ELR (cell line): ENCODE results near the gene CRYM.
"Not testable (repeated sequence)": the region's sequence is repeated elsewhere in the genome, so short reads cannot be mapped to it uniquely, and the experiment has no call there.

Experiments
- DNase-seq: peaks from one replicate; pipeline ENCODE4 v3.0.0-alpha.2; 2015; ENCODE audit warnings: low read depth

The CRYM gene

GRCh38 chr16:21279501-21279900 is 1.4 kb upstream of the CRYM start:
- DNase-seq: no peak

GRCh38 chr16:21277045-21277926 is 804 bp downstream of the CRYM start:
- DNase-seq: no peak

- DNase-seq: no peak
Measured at GRCh38 chr16:21276090-21276489, 2.0 kb downstream of the CRYM start.

- no peak for DNase-seq
Measured at GRCh38 chr16:21275529-21275928, 2.6 kb downstream of the CRYM start.

DNA sequence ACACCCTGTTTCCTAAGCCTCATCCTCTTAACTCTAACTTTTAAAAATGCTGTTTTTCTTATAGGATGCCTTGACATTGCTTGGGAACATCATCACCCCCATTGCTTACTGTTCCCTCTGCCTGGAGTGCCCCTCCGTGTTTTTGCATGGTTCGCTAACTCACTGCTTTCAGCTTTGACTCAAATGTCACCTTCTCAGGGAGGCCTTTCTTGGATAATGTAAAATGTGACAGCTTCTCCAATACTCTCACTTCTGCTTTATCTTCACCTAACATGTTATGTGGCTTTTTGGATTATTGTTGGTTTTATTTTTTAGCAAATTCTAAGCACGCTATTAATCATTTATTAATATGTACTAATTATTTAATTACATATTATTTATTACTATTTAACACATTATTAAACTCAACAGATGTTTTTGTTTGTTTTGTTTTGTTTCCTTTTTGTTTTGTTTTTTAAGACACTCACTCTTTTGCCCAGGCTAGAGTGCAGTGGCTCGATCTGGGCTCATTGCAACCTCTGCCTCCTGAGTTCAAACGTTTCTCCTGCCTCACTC is 3.8 kb downstream of the CRYM start:
- no peak for DNase-seq

GRCh38 chr16:21272763-21273162 is 5.3 kb downstream of the CRYM start:
- DNase-seq: not testable (repeated sequence)

DNA sequence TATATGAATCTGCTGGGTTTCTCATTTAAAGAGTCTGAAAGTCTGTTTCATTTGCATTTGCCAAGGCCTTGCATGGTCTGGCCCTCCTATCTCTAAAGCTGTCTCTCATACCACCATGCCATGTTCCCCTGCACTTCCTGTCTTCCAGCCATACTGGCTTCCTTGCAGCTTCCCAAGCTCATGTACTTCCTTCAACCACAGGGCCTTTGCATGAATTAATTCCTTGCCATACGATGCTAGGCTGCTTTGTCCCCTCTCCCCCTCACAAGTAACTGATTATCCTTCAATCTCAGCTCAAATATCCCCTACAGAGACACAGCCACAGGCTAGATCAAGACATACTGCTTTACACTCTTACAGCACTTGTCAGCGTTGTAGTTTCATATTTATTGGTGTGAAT is 5.8 kb downstream of the CRYM start:
- no peak for DNase-seq

GRCh38 chr16:21268236-21268635 is 9.9 kb downstream of the CRYM start:
- DNase-seq: no peak

DNA sequence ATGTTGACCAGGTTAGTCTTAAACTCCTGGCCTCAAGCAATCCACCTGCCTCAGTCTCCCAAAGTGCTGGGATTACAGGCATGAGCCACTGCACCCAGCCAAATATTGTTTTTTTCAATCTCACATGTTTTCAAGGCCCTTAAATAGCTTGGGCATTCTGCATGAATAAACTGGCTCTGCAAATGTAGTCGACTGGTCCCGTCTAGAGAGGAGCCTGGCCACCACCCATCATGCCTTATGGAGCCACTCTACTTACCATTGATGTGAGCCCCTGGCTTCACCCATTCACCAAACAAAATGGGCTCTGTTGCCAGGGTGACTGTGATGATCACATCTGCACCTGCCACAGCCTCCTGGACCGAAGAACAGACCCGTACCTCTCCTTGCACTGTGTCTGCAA is 10.8 kb downstream of the CRYM start:
- no peak for DNase-seq

DNA sequence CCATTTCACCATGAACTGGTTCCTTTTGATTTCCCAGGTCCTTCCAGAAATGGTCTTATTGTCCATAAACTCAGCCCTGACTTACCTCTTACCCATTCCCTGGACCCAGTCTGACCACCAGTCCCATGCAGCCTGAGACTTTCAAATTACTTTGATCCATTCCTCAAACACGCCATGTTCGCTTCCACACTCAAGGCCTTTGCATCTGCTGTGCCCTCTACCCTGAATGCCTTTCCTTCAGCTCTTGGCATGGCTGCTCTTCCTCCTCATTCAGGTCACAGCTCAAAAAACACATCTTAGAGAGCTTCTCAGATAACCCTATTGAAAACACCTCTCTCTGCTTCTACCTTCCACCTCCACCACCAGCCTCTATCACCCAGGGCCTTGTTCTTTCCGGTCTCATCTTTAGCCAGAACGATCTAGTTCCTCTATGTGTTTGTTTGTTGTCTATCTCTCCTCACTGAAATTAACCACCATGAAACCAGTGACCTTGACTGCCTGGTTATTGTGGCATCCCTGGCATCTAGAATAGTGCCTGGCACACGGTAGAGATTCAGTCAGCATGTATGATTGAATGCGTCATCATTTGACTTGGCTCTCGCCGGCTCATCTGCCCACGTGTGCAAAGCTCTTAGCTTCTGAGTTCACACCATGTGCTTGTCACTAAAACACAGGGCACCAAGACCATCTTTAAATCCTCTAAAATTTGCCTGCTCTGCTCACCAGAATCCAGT is 12.8 kb downstream of the CRYM start:
- DNase-seq: no peak

GRCh38 chr16:21264571-21265036 is 13.5 kb downstream of the CRYM start:
- no peak for DNase-seq

- no peak for DNase-seq
Measured at GRCh38 chr16:21263640-21264570, 14.2 kb downstream of the CRYM start.

- no peak for DNase-seq
Measured at GRCh38 chr16:21262779-21263639, 15.1 kb downstream of the CRYM start.

DNA sequence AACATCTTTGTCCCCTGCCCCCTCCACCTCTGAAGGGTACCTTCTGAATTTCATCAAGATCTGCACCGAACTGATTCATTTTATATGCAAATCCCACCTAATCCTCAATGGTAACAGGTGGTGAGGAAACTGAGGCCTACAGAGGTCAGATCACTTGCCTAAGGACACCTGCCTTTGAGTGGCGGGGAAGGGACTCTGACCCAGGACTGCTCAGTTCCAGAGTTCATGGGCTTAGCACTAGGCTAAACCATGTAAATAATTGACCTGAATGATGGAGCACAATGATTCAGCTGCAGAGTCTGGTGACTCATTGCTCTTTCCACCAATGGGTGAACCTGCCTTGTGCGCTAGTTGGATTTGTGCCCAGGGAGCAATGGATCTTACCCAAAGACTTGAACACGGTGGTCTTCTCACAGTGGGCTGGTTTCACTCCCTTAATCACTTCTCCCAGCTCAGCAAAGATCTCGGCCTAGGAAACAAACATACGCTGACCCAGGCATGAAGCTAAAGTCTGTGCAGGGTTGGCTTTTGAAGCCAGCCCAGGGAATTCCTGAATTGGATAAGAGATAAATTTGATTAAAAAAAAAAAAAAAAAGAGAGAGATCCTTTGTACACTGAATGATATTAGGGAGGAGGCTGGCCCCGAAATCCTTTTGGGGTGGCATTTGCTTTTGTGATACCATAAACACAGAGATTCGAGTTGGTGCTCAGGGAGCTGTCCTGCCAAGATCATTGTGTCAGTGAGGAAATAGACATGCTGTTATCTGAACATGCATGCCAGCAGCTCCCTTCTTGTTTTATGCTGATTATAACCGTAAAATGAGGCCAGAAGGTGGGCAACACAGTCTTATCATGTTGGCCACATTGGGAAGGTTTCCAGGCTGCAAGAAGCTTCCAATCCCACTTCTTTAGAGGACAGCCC is 17.0 kb downstream of the CRYM start:
- peak; percentile 84 for DNase-seq

DNA sequence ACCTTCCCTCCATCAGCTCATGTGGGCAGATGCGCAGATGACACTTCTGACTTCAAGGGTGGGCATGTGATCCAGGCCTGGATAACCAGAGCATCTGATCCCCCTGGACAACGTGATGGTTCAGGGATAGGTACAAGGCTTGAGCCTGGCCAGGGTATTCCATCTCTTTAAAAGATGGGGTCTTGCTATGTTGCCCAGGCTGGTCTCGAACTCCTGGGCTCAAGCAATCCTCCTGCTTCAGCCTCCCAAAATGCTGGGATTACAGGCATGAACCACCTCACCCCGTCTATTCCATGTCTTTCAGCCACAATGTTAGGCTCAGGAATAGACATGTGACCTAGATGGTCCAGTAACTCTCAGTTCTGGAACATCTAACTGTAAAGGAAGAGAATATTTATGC is 20.8 kb downstream of the CRYM start:
- DNase-seq: no peak

DNA sequence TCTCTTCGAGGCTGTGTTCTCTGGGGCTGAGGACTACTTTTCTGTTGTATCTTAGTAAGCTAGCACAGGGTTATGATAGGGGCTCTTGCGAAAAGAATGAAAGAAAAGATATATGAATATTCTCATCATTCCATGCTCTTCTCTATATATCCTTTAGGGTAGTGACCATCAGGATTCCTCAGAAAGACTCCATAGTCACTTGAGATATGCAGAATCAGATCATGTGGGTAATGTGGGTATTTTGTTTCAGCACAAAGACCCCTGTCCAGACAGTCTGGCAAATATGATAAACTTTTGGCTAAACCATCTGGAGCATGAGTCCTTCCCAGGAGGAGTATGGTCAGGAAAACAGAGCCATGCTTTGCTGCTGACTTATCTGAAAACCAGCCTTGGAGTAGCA is 21.5 kb downstream of the CRYM start:
- DNase-seq: no peak

- DNase-seq: no peak
Measured at GRCh38 chr16:21253470-21253869, 24.6 kb downstream of the CRYM start.

DNA sequence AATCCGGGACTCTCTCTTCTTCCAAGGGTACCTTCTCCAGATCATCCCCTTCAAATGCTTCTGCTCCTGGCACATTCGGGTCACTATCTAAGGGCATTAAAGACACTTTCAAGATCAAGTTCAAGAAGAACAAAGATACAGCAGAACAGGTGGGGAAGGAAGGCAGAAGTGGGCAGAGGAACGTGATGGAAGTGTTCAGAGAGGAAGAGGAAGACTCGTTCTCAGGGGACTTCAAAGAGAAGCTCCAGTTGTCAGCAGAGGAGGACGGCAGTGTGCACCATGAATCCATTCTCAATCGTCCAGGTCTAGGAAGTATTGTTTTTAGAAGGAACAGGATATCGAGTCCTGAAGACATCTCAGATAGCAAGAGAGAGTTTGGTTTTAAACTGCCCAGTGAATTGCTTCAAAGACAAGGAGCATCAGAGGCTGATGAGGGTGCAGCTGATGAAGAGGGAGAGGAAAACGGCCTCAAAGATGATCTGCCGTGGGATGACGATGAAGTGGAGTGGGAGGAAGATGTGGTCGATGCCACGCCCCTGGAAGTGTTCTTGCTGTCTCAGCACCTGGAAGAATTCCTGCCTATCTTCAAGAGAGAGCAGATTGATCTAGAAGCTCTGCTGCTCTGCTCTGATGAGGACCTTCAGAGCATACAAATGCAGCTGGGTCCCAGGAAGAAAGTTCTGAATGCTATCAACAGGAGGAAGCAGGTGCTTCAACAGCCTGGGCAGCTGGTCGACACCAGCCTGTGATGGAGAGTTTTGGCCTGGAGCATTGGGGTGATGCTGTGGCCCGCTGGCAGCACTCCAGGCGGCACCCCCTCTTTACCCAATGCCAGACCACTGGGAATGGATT is 27.8 kb downstream of the CRYM start:
- no peak for DNase-seq

- not testable (repeated sequence) for DNase-seq
Measured at GRCh38 chr16:21248179-21248578, 29.9 kb downstream of the CRYM start.
